Measurements from ENCODE around the gene DMD.

DMD gene

DNA sequence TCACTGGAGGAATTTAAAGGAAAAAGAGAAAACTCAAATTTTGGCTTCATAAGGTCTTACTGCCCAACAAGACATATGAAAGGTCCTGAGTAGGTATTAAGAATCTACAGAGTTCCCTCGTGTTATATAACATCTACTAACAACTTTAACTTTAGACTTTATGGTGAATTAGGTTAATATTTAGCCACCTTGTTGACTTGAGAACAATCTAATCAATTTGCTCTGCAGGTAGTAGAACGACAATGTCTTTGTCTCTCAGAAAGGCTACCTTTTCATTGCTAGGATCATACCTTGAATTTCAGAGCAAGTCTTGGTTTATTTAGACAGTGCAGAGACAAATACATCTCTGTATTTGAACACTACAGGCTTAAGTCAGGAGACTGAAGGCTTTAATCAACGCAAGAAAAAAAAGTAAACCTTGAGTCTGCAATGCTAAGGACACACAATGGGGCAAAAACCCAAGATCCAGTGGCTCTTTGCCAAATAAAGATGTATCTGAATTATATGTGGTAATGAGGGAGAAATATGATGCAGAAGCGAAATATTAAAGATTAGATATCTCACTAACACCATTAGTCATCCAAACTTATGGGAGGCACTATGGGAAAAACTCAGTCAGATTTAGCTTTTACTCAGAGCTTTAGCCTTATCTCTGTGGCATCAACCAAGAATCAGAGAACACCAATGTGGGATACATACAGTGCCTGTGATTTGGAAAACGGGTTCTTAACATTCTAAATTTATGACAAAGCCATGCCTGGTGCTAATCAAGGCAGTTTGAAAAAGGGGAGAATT is 2045.9 kb downstream of the DMD start:
- in situ Hi-C loops (cut with HindIII; ENCODE audit: low sequenced_read_pairs) = no loop called here

GRCh38 chrX:31154946-31155345 is 2056.4 kb downstream of the DMD start:
- in situ Hi-C loops (cut with HindIII; ENCODE audit: low sequenced_read_pairs) = no loop called here

DNA sequence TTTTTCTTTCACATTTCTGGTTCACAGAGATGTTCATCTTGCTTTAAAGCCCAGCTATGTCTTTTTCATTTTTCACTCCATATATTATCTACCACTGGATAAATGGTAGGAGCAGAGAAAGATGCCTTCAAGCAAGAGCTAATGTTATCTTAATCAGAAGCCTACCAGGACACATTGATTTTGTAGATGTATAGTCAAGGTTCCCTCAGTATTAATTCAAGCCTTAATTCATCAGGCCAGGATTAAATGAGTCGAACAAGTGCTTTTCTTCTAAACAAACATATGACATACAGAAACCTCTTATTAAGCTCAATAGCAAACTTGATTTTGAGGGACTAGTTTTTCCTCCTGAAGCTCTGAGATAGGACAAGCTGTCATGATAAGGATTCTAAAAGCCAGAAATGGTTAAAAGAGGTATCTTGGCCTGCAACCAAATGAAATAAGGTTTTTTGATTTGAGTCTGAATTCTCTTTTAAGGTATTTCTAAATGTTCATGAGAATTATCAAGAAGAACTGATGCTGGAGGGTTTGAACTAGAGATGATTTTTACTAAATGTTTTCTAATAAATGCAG is 2057.8 kb downstream of the DMD start:
- in situ Hi-C loops (cut with HindIII; ENCODE audit: low sequenced_read_pairs) = no loop called here

GRCh38 chrX:31147175-31147574 is 2064.2 kb downstream of the DMD start:
- in situ Hi-C loops (cut with HindIII; ENCODE audit: low sequenced_read_pairs) = no loop called here

GRCh38 chrX:31139961-31140360 is 2071.4 kb downstream of the DMD start:
- in situ Hi-C loops (cut with HindIII; ENCODE audit: low sequenced_read_pairs) = no loop called here

- in situ Hi-C loops (cut with HindIII; ENCODE audit: low sequenced_read_pairs) = no loop called here
Observed at GRCh38 chrX:31138124-31138523, 2073.2 kb downstream of the DMD start.

- in situ Hi-C loops (cut with HindIII; ENCODE audit: low sequenced_read_pairs) = no loop called here
Observed at GRCh38 chrX:31136144-31136611, 2075.2 kb downstream of the DMD start.

GRCh38 chrX:31132821-31133241 is 2078.5 kb downstream of the DMD start:
- in situ Hi-C loops (cut with HindIII; ENCODE audit: low sequenced_read_pairs) = no loop called here

GRCh38 chrX:31130457-31131220 is 2080.7 kb downstream of the DMD start:
- in situ Hi-C loops (cut with HindIII; ENCODE audit: low sequenced_read_pairs) = no loop called here

- in situ Hi-C loops (cut with HindIII; ENCODE audit: low sequenced_read_pairs) = no loop called here
Observed at GRCh38 chrX:31128855-31129254, 2082.5 kb downstream of the DMD start.

- in situ Hi-C loops (cut with HindIII; ENCODE audit: low sequenced_read_pairs) = no loop called here
Observed at GRCh38 chrX:31127716-31128115, 2083.6 kb downstream of the DMD start.

GRCh38 chrX:31126205-31126604 is 2085.1 kb downstream of the DMD start:
- in situ Hi-C loops (cut with HindIII; ENCODE audit: low sequenced_read_pairs) = no loop called here

- in situ Hi-C loops (cut with HindIII; ENCODE audit: low sequenced_read_pairs) = no loop called here
Observed at GRCh38 chrX:31124536-31124935, 2086.8 kb downstream of the DMD start.

DNA sequence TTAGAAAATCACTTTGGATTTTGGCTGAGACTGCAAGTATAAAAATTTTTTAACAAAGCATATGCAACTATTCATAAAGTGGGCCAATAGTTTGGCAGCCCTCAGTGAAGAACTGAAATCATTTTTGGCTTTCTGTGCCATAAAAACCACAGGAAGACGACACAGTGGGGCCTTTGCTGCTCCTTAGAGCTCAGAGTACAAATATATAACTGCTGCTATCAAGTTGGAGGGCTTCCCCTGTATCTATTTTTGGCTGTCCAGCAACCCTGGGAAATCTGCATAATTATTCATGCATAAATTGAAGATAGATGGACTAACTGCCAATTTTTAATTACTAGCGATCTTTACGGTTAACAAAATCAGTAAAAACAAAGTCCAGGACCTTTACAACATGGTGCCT is 2088.0 kb downstream of the DMD start:
- in situ Hi-C loops (cut with HindIII; ENCODE audit: low sequenced_read_pairs) = no loop called here

DNA sequence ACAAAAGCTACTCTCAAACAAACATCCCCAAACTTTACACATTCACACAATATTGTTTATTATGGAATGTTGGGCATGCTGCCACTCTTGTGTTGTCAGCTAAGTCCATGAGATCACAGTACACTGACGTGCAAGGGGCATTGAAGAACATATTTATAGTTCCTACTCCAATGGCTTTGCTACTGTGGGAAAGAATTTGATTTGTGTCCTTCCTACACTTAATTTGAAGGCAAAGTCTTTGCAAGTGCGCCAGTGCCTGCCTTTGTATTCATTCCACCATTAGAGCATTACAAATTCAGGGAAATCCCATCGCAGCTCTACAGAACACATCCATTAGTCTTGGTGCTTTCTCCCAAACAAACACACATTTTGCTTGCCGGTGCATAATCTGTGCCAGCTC is 2094.1 kb downstream of the DMD start:
- in situ Hi-C loops (cut with HindIII; ENCODE audit: low sequenced_read_pairs) = no loop called here

- in situ Hi-C loops (cut with HindIII; ENCODE audit: low sequenced_read_pairs) = no loop called here
Observed at GRCh38 chrX:31115398-31115797, 2096.0 kb downstream of the DMD start.

DNA sequence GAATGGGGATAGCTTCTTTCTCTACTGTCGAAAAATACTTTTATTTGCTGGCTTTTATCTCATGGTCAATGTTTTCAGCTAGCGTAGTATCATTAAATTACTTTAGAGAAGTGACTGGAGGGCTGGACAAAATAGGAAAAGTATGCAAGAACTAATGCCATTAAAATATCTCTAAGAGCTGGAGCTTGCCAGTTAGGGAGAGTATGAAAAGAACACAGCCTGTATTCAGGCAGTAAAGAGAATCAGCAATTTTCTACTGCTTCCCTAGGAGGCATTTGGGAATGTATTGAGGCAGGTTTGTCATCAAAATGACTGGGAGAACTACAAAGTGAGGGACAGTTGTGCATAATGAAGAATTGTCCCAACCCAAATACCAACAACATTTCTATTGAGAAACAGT is 2096.5 kb downstream of the DMD start:
- in situ Hi-C loops (cut with HindIII; ENCODE audit: low sequenced_read_pairs) = no loop called here

DNA sequence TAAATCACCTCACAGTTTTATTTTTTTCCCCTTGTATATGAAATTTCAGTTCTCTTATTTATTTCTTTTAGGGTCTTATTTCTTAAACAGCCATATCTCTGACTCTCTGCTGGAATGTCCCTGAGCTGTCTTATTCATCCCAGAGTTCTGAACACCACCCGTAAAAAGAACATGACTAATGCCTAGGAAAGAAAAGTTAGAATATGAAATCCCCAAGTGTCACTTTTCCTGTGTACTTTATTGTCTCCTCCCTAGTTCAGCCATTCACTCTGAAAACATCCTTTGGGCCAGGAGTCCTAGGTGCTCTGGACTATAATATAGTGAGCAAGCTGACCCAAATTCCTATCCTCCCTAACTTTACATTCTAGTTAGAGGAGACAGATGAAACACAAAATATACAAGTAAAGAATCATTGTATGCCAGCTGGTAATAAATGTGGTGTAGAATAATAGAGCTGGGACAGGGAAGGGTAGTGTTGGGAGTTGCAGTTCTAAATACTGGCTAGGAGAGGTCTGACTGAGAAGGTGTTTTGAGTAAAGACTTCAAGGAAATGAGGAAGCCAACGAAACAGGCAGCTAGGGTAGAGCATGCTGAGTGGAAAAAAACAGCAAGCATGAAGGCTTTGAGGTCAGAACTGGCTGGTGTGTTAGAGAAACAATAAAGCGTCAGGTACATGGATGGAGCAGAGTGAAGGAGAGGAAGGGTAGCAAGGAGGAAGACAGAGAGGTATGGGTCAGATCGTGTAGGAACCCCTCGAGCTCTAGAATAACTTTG is 2098.9 kb downstream of the DMD start:
- in situ Hi-C loops (cut with HindIII; ENCODE audit: low sequenced_read_pairs) = no loop called here

DNA sequence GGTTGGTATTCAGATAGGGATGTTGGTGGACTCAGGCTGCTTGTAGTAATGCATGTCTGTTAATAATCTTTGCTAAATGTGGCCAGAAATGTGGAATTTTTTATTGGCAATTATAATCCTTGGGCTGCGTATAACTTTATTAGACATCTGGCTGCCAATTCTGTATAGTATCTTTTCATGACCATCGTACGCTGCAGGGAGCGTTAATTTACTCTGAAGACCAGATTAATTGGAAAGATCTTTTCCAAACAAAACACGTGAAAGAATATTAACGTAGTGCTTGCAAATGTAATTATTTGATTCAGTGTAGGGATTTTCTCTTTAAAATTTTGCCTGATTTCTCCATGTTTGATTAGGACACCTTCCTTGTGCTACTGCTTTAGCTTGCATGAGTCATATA is 2100.7 kb downstream of the DMD start:
- in situ Hi-C loops (cut with HindIII; ENCODE audit: low sequenced_read_pairs) = no loop called here

GRCh38 chrX:31099536-31100090 is 2111.7 kb downstream of the DMD start:
- in situ Hi-C loops (cut with HindIII; ENCODE audit: low sequenced_read_pairs) = no loop called here

- in situ Hi-C loops (cut with HindIII; ENCODE audit: low sequenced_read_pairs) = no loop called here
Observed at GRCh38 chrX:31098079-31098478, 2113.3 kb downstream of the DMD start.

Data from endothelial cell of hepatic sinusoid (primary cell).